Islet of Langerhans (tissue), 1 donor: ENCODE results near the gene CFAP251.
"Not testable (repeated sequence)": the region's sequence is repeated elsewhere in the genome, so short reads cannot be mapped to it uniquely, and the experiment has no call there.

ENCODE experiments used
- FAIRE-seq: peaks from one replicate; lab custom pipeline; 2011; peaks lifted over from hg19 to GRCh38; lab: Jason Lieb, UNC

Gene CFAP251

DNA sequence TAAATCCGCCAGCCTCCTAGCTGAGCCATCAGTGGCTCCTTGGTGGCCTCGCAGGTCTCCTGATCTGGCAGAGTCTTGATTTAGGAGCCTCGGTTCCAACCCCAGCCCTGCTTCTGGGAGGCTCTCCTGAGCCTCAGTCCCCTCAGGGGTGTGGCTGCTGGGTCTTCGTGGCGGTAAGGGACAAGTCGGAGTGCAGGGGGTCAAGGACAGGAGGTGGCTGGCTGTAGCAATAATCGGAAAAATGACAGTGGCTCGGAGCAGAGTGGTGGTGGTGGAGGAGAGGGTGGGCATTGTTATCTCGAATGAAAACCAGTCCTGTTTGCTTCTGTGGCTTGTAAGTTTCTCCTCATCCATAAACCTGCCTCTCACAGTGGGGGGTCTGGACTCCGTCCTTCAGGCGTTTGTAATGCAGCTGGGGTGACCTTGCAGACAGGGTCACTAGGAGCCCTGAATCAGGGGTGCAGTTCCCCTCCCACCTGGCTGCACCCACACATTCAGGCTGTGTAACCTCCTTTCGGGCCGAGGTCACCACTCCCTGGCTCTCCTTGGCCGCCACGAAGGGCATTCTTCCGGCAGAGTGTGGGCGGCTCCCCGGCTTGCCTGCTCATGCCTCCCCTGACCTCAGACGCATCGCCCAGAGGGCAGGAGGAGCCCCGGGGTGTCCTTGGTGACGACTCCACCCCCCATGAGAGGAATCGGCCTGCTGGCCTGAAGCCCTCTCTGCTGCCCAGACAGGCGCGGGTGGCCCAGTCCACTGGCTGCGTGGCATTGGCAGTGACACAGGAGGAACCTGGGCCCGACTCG, 111.4 kb downstream of the CFAP251 start:
- FAIRE-seq = no peak

DNA sequence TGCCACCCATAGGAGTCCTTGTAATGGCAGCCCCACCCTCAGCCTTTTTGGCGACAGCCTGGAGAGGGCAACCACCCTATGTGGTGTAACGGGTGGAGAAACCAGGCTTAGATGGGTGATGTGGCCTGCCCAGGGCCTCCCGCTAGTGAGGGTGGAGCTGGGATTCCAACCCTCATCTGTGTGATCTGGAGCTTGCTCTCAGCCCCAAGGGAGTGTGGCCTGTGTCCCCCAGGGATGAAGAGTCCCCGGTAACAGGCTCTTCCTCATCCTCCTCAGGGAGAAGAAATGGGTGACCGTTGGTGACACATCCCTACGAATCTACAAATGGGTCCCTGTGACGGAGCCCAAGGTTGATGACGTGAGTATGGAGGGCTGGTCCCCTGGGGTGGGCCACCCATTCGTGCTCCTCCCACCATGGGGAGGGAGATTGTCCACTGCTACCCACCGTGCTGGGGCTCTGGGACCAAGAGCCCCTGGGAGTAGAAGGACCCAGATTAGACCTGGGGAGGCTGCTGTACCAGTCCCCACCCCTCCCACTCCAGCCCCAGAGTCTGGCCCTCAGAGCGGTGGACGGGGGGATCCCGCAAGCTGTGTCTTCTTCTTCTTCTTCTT, 112.1 kb downstream of the CFAP251 start:
- no peak for FAIRE-seq

DNA sequence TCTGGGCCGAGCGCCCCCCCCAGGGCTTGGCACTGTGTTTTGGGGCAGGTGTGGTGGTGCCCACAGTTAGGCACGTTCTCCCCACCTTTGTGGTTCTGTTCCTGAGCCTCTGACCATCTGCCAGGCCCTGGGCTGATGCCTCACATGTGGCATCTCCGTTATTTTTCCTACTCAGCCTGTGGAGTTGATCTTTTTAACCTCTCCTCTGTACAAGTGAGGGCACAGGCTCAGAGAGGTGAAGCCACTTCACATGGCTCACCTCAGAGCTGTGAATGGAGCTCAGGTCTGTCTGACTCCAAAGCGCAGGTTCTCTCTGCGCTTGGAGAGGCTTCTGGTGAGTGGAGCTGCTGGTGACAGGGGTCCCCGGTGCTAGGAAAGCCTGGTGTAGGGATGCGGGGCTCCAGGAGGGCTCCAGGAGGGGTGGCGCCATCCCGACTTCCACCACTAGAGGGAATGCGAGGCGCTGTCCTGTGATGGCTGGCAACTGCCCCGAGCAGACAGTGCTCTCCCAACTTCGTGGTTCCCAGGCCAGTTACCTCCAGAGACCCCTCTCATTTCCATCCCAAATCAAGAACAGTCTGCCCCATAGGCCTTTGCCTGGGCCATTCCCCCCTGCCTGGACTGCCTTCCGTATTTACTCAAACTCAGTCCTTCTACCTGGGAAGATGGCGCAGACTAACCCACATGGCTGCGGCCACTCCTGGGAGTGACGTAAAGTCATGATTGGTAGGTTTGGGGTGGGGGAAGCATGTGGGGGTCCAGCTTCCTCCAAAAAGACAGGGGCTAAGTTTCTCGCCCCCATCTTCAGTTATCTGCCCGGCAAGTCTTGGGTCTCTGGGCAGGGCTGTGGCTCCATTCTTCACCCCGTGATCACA, 113.2 kb downstream of the CFAP251 start:
- no peak for FAIRE-seq

DNA sequence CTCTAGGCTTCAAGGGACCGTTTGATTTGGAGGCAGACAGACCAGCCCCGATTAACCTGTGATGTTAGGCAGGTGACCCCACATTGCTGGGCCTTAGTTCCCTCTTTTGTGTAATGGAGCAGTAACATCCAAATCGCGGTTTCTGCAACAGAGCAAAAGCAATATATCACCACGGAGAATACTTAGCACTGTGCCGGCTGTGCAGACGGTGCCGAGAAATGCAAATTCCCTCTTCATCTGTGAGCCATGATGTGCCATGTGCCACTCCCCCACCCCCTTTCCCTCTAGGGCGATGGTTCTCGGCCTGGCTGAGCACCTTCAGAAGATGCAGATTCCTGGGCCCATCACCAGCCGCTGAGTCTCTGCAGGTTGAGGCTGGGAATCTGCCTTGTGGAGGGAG, 114.2 kb downstream of the CFAP251 start:
- FAIRE-seq = no peak

DNA sequence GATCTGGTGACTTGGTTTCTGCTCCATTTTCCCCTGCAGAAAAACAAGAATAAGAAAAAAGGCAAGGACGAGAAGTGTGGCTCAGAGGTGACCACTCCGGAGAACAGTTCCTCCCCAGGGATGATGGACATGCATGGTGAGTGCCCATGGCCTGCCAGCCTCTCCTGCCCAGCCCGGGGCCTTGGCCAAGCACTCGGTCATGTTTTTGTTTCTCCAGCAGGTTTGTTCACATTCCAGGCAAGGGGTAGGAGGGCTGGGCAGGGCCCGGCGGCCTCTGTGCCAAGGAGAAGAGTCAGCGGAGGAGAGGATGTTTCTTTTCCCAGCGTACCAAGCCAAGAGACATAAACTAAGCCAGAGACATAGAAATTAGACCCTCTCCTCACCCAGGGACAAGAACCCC, 116.9 kb downstream of the CFAP251 start:
- FAIRE-seq = no peak

DNA sequence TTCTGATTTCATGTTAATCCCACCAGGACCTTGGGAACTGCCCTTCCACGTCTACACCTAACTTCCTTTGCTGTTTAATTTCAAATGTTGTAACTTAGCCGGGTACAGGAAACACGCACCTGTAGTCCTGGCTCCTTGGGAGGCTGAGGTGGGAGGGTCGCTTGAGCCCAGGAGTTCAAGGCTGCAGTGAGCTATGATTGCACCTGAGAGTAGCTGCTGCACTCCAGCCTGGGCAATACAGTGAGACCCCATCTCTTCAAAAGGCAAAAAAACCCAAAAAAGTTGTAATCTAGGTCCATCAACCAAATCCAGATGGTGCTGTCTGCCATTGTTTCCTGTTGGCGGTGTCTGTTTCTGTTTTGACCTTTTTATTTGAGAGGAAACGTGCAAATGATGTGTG, 117.8 kb downstream of the CFAP251 start:
- FAIRE-seq = no peak

DNA sequence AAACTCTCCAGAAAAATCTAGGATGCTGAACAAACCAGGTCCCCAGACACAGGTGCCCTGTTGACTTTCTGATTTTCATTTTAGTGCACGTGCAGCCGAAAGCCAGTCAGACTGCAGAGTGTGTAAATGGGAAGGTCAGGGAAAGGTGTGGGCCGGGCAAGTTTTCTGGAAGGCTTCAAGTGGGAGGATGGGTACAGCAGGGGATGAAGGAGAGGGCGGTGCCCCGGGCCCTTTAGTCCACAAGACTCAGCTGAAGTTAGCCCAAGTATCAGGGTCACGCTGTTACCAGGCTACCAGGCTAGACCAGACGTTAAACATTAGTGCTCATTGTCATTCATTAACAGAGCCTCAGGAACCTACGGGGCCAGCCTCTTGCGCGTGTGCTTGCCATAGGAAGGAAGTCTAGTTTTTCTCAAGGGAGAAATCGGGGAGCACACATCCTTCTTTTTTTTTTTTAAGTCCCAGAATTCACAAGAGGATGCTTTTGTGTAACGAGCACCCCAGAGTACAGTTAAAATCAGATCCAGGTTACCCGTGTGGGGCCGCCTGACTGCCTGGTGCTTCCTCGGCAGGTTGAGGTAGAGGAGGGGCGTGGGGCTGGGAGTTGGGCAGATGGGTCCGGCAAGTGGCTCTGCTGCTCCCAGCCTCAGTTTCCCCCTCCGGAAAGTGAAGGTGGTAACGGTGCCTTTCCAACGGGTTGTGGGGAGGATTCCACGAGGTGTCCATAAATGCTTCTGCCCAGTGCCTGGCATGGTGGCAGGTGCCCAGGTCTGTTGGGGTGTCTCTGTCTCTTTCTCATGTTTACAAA, 122.4 kb downstream of the CFAP251 start:
- FAIRE-seq = no peak

DNA sequence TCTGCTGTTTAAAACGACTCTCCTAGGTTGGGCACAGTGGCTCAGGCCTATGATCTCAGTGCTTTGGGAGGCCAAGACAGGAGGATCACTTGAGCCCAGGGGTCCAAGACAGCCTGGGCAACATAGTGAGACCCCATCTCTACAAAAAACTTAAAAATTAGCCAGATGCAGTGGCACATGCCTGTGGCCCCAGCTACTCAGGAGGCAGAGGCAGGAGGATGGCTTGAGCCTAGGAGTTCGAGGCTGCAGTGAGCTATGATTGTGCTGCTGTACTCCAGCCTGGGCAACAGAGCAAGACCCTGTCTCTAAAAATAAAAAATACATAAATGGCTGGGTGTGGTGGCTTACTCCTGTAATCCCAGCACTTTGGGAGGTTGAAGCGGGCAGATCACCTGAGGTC, 123.1 kb downstream of the CFAP251 start:
- FAIRE-seq = not testable (repeated sequence)

DNA sequence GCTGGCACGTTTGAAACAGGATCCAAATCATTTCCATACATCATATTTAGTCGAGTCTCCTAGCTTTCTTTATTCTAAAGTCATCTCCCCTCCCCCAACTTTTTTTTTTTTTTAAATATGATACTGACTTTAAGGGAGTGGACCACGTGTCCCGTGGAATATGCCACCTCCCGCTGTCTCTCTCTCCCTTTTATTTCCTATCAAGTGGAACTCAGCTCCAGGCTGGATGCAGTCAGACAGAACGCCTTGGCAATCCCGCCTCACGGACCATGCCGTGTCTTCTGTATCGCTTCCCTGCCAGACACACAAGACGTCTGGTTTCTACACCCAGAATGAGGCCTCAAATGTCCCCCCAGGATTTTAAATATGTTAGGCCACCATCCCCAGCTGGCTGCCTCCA, 124.5 kb downstream of the CFAP251 start:
- FAIRE-seq = no peak

DNA sequence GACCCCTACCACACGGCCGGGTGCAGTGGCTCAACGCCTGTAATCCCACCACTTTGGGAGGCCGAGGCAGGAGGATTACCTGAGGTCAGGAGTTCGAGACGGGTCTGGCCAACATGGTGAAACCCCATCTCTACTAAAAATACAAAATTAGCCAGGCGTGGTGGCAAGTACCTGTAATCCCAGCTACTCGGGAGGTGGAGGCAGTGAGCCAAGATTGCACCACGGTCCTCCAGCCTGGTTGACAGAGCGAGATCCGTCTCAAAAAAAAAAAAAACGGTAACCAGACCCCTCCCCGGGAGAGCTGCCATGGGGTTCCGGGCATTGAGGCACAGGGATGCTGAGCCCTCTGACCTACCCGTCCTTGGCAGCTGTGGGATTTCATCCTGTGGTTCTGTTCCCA, 125.1 kb downstream of the CFAP251 start:
- no peak for FAIRE-seq

DNA sequence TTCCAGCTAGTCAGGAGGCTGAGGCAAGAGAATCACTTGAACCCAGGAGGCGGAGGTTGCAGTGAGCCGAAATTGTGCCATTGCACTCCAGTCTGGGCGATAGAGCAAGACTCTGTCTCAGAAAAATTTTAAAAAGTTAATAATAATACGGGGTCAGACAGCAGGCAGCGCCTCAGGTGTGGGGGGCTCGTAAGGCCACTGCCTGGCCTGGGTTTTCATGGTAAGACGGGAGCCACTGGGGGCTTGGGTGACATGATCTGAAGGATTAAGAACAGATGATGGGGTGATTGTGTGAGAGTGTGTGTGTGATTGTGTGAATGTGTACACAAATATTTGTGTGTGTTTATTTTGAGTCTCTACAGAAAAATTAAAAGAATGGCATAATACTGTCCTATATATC, 126.9 kb downstream of the CFAP251 start:
- no peak for FAIRE-seq

DNA sequence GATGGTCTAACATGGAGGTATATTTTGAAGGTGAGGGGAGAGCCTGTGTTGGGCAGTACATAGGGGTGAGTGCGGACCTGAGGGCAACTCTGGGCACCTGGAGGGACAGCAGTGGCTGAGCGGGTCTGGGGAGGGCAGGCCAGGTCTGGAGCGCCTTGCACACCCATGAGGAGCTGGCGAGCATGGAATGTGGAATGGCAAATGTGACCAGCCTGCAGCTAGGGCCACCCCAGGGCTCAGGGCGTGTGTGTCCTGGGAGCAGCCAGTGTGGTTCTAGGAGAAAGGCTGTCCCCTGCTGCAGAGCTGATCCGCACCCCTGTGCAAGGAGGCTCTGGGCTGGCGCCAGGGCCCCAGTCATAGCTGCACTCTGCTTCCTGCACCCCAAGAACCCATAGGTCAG, 127.8 kb downstream of the CFAP251 start:
- FAIRE-seq = no peak

DNA sequence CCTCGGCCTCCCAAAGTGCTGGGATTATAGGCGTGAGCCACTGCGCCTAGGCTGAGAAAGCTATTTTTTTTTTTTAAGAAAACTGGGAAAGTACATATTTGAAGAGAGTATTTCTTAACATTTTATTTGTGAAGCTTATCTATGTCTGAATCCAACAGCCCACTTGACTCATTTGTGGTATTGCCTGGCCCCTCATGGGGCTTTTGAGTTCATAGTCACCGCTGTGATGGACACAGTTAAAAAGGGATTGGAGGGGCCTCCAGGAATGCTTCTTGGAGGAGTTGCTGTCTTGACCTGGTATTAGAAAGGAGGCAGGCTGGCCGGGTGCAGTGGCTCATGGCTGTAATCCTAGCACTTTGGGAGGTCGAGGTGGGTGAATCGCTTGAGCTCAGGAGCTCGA, 129.8 kb downstream of the CFAP251 start:
- FAIRE-seq = no peak

DNA sequence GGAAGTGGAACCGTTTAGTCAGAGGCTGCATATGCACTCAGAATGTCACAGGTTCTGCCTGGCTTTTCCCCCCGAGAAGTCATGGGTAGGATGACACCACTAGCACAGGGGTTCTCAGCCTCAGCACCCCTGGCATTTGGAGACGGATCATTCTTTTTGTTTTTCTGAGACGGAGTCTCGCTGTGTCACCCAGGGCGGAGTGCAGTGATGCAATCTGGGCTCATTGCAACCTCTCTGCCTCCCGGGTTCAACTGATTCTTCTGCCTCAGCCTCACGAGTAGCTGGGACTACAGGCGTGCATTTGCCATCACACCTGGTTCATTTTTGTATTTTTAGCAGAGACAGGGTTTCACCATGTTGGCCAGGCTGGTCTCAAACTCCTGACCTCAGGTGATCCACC, 131.4 kb downstream of the CFAP251 start:
- no peak for FAIRE-seq

DNA sequence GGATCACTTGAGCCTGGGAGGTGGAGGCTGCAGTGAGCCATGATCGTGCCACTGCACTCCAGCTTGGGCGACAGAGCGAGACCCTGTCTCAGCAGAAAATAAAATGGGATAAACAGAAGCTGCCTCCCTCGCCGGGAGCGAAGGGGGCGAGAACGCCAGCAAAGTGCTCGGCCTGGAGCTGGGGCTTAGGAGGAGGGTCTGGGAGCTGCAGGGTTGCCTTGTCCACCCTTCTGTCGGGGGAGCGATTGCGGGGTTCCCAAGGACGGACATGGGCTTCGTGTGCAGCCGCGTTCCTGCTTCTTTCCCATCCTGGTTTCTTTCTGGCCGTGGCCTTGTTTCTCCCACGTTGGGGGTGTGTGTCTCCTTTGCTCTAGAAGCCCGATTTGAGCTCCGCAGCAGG, 132.3 kb downstream of the CFAP251 start:
- FAIRE-seq = no peak

DNA sequence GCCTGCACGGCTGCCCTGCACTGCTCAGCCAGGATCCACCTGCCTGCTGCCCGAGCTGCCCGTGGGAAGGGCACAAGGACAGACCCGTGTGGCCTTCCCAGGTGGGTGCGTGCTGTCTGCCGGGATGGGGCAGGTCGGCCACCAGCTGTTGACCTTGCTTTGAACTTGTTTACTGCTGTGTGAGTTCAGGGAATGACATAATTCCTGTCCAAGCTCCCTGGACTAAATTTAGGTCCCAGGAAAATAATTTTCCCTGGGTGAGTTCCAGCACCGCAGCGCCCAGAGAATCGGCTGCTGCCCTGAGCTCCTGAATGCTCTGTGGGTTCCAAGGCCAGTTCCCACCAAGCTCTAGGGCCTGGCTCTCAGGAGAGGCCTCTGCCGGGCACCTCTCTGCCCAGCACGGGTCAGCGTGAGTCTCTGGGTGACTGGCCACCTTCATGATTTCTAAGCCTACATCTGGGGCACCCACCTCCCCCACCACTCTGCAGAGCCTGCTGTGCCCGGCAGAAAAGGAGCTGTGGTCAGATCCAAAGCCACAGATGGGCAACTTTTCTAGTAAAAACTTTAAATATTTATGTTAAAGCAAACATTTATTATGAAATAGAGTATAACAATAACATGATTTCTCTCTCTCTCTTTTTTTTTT, 133.0 kb downstream of the CFAP251 start:
- FAIRE-seq = no peak

DNA sequence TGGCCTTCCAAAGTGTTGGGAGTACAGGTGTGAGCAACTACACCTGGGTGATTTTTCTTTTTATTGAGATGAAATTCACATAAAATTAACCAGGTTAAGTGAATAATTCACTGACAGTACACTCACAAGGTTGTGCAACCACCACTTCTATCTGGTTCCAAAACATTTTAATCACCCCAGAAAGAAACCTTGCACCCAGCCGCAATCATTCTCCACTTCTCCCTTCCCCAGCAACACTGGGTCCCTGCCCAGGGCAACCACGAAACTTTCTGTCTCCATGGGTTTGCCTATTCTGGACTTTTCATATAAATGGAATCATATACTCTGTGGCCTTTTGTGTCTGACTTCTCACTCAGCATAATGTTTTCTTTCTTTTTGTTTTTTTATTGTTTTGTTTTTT, 133.9 kb downstream of the CFAP251 start:
- FAIRE-seq = no peak
